Hematopoietic multipotent progenitor cell treated with erythropoietin and hydrocortisone succinate and interleukin-3 and kit ligand, for 17 days (in vitro differentiated cells): Measurements from ENCODE around the gene ALPL.
"Not testable (repeated sequence)": the region's sequence is repeated elsewhere in the genome, so short reads cannot be mapped to it uniquely, and the experiment has no call there.

Experiments
- DNase-seq: peaks from one replicate; pipeline ENCODE4 v3.0.0-alpha.2; 2015; ENCODE audit warnings: low spot score

Gene ALPL

GRCh38 chr1:21559788-21560567 lies 50.8 kb downstream of the ALPL start:
- DNase-seq, result no peak

GRCh38 chr1:21560916-21561638 lies 51.9 kb downstream of the ALPL start:
- no peak for DNase-seq

- no peak for DNase-seq
Observed at GRCh38 chr1:21562896-21563295, 53.7 kb downstream of the ALPL start.

GRCh38 chr1:21563971-21564370 lies 54.7 kb downstream of the ALPL start:
- DNase-seq, result no peak

- no peak for DNase-seq
Observed at GRCh38 chr1:21564521-21565095, 55.4 kb downstream of the ALPL start.

GRCh38 chr1:21565285-21565684 lies 56.1 kb downstream of the ALPL start:
- no peak for DNase-seq

GRCh38 chr1:21566361-21566760 lies 57.1 kb downstream of the ALPL start:
- DNase-seq, result not testable (repeated sequence)

- no peak for DNase-seq
Observed at GRCh38 chr1:21567241-21568005, 58.2 kb downstream of the ALPL start.

- no peak for DNase-seq
Observed at GRCh38 chr1:21568006-21568746, 59.0 kb downstream of the ALPL start.

GRCh38 chr1:21568809-21569385 lies 59.7 kb downstream of the ALPL start:
- no peak for DNase-seq

- no peak for DNase-seq
Observed at GRCh38 chr1:21569820-21570527, 60.8 kb downstream of the ALPL start.

- DNase-seq, result no peak
Observed at GRCh38 chr1:21570528-21570875, 61.3 kb downstream of the ALPL start.

GRCh38 chr1:21570885-21571284 lies 61.7 kb downstream of the ALPL start:
- DNase-seq, result no peak

- no peak for DNase-seq
Observed at GRCh38 chr1:21572221-21572620, 63.0 kb downstream of the ALPL start.

GRCh38 chr1:21572735-21573277 lies 63.6 kb downstream of the ALPL start:
- DNase-seq, result no peak

GRCh38 chr1:21573475-21573874 lies 64.3 kb downstream of the ALPL start:
- DNase-seq, result no peak

GRCh38 chr1:21573971-21574465 lies 64.8 kb downstream of the ALPL start:
- no peak for DNase-seq

- DNase-seq, result no peak
Observed at GRCh38 chr1:21574466-21575151, 65.4 kb downstream of the ALPL start.

- DNase-seq, result no peak
Observed at GRCh38 chr1:21575351-21575942, 66.2 kb downstream of the ALPL start.
